ENCODE data around the gene MYOF.

Gene MYOF

GRCh38 chr10:93410697-93411348 is 71.3 kb downstream of the MYOF start:
- no peak for TF ChIP-seq SPI1 (IDR thresholded peaks at IDR 0.05; ENCODE audit: low read depth, low read length)
- TF ChIP-seq POU2F2 (IDR thresholded peaks at IDR 0.05; ENCODE audit: low read depth, low read length) = no peak
- no peak for TF ChIP-seq TAF1 (IDR thresholded peaks at IDR 0.05; ENCODE audit: low read depth, low read length)
- no peak for TF ChIP-seq POLR2A (IDR thresholded peaks at IDR 0.05; ENCODE audit: low read depth, low read length)
- TF ChIP-seq PAX5 (IDR thresholded peaks at IDR 0.05; ENCODE audit: insufficient read depth, low read length, severe bottlenecking) = no peak
- no peak for TF ChIP-seq POLR2AphosphoS5 (IDR thresholded peaks at IDR 0.05; ENCODE audit: low read depth, low read length)
- DNase-seq (ENCODE audit: insufficient read length, low spot score) (no peak), FAIRE-seq (no peak)

- DNase-seq (ENCODE audit: insufficient read length, low spot score) (no peak), FAIRE-seq (no peak)
- no peak for TF ChIP-seq POLR2AphosphoS5 (IDR thresholded peaks at IDR 0.05; ENCODE audit: low read depth, low read length)
- no peak for TF ChIP-seq TAF1 (IDR thresholded peaks at IDR 0.05; ENCODE audit: low read depth, low read length)
- no peak for TF ChIP-seq POLR2A (IDR thresholded peaks at IDR 0.05; ENCODE audit: low read depth, low read length)
Measured at GRCh38 chr10:93408783-93409182, 73.4 kb downstream of the MYOF start.

- TF ChIP-seq PAX5 (IDR thresholded peaks at IDR 0.05; ENCODE audit: insufficient read depth, low read length, severe bottlenecking) (no peak), POU2F2 (IDR thresholded peaks at IDR 0.05; ENCODE audit: low read depth, low read length) (no peak)
- FAIRE-seq (no peak), DNase-seq (ENCODE audit: insufficient read length, low spot score) (no peak)
Measured at GRCh38 chr10:93406364-93407145, 75.6 kb downstream of the MYOF start.

- DNase-seq (ENCODE audit: insufficient read length, low spot score) (no peak), FAIRE-seq (no peak)
- no peak for TF ChIP-seq PAX5 (IDR thresholded peaks at IDR 0.05; ENCODE audit: insufficient read depth, low read length, severe bottlenecking)
- TF ChIP-seq POU2F2 (IDR thresholded peaks at IDR 0.05; ENCODE audit: low read depth, low read length) = no peak
- TF ChIP-seq TAF1 (IDR thresholded peaks at IDR 0.05; ENCODE audit: low read depth, low read length) = no peak
- no peak for TF ChIP-seq POLR2A (IDR thresholded peaks at IDR 0.05; ENCODE audit: low read depth, low read length)
- TF ChIP-seq POLR2AphosphoS5 (IDR thresholded peaks at IDR 0.05; ENCODE audit: low read depth, low read length) = no peak
- TF ChIP-seq SPI1 (IDR thresholded peaks at IDR 0.05; ENCODE audit: low read depth, low read length) = no peak
Measured at GRCh38 chr10:93404048-93404354, 78.1 kb downstream of the MYOF start.

GRCh38 chr10:93403152-93404047 is 78.7 kb downstream of the MYOF start:
- FAIRE-seq (no peak), DNase-seq (ENCODE audit: insufficient read length, low spot score) (no peak)
- TF ChIP-seq SPI1 (IDR thresholded peaks at IDR 0.05; ENCODE audit: low read depth, low read length) (no peak), PAX5 (IDR thresholded peaks at IDR 0.05; ENCODE audit: insufficient read depth, low read length, severe bottlenecking) (no peak), TAF1 (IDR thresholded peaks at IDR 0.05; ENCODE audit: low read depth, low read length) (no peak), POLR2AphosphoS5 (IDR thresholded peaks at IDR 0.05; ENCODE audit: low read depth, low read length) (no peak), POLR2A (IDR thresholded peaks at IDR 0.05; ENCODE audit: low read depth, low read length) (no peak), POU2F2 (IDR thresholded peaks at IDR 0.05; ENCODE audit: low read depth, low read length) (no peak)

DNA sequence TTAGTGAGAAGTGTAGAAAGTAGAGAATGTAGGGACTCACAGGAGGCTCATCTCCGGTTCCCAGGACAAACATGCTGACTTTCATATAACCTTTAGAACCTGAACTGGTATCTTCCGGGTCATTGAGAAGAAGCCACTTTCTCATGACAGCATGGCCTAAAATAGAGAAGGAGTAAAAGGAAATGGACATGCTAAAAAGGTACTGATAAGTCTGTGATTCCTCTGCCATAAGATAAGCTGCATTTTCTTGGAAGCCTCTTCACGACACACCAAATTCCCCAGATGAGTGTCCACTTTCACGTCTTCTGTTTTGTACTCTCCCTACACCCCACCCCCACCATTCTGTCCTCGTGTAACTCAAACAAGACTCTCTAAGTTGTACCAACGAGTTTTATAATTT is 79.9 kb downstream of the MYOF start:
- DNase-seq (ENCODE audit: insufficient read length, low spot score) = no peak
- no peak for TF ChIP-seq POLR2A (IDR thresholded peaks at IDR 0.05; ENCODE audit: low read depth, low read length)
- no peak for TF ChIP-seq SPI1 (IDR thresholded peaks at IDR 0.05; ENCODE audit: low read depth, low read length)
- no peak for TF ChIP-seq TAF1 (IDR thresholded peaks at IDR 0.05; ENCODE audit: low read depth, low read length)
- TF ChIP-seq POU2F2 (IDR thresholded peaks at IDR 0.05; ENCODE audit: low read depth, low read length) = no peak
- no peak for TF ChIP-seq PAX5 (IDR thresholded peaks at IDR 0.05; ENCODE audit: insufficient read depth, low read length, severe bottlenecking)
- no peak for TF ChIP-seq POLR2AphosphoS5 (IDR thresholded peaks at IDR 0.05; ENCODE audit: low read depth, low read length)
- FAIRE-seq = no peak

- TF ChIP-seq POLR2AphosphoS5 (IDR thresholded peaks at IDR 0.05; ENCODE audit: low read depth, low read length) = no peak
- FAIRE-seq (no peak), DNase-seq (ENCODE audit: insufficient read length, low spot score) (no peak)
Measured at GRCh38 chr10:93398528-93398927, 83.6 kb downstream of the MYOF start.

DNA sequence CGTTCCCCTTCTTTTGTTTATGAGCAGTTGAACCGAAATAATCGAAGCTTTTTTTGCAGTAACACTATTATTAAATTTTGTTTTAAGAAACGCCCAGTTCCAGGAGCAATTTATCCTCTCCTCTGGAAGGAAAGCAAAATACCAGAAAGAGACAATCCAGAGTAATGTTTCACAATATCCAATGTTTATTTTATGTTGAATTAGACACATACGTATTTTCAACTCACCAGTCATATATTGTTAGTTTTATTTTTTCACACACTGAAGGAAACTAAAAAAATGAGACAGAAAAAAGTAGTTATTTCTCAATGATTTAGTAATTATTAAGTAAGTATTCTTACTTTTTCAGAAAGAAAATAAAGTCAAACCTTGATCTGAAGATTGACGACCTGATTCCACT is 85.1 kb downstream of the MYOF start:
- DNase-seq (ENCODE audit: insufficient read length, low spot score) = no peak
- TF ChIP-seq POLR2AphosphoS5 (IDR thresholded peaks at IDR 0.05; ENCODE audit: low read depth, low read length) (no peak), TAF1 (IDR thresholded peaks at IDR 0.05; ENCODE audit: low read depth, low read length) (no peak), SPI1 (IDR thresholded peaks at IDR 0.05; ENCODE audit: low read depth, low read length) (no peak), PAX5 (IDR thresholded peaks at IDR 0.05; ENCODE audit: insufficient read depth, low read length, severe bottlenecking) (no peak), POU2F2 (IDR thresholded peaks at IDR 0.05; ENCODE audit: low read depth, low read length) (no peak), POLR2A (IDR thresholded peaks at IDR 0.05; ENCODE audit: low read depth, low read length) (no peak)
- FAIRE-seq = no peak

DNA sequence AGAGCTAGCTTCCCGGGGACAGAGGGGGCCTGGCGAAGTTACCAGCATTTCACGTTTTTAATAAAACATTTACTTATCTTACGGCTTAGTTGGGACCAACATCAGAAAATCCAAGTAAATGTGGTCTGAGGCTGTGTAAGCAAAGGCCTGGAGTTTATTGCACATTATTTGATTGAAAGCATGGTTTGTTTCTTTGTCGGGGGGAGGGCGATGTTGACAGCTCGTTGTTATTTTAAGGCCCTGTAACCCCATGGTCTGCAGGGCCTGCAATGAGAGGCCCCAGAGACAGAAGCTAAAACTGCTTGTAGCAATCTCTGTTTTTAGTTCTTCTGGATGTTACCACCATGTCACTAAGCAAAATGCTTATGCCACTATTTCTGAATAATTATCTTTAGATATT is 88.9 kb downstream of the MYOF start:
- FAIRE-seq (no peak), DNase-seq (ENCODE audit: insufficient read length, low spot score) (no peak)
- TF ChIP-seq POLR2A (IDR thresholded peaks at IDR 0.05; ENCODE audit: low read depth, low read length) (no peak), POU2F2 (IDR thresholded peaks at IDR 0.05; ENCODE audit: low read depth, low read length) (no peak)

- FAIRE-seq (no peak), DNase-seq (ENCODE audit: insufficient read length, low spot score) (no peak)
- TF ChIP-seq TAF1 (IDR thresholded peaks at IDR 0.05; ENCODE audit: low read depth, low read length) = no peak
- TF ChIP-seq SPI1 (IDR thresholded peaks at IDR 0.05; ENCODE audit: low read depth, low read length) = no peak
- no peak for TF ChIP-seq POU2F2 (IDR thresholded peaks at IDR 0.05; ENCODE audit: low read depth, low read length)
- no peak for TF ChIP-seq PAX5 (IDR thresholded peaks at IDR 0.05; ENCODE audit: insufficient read depth, low read length, severe bottlenecking)
- no peak for TF ChIP-seq POLR2AphosphoS5 (IDR thresholded peaks at IDR 0.05; ENCODE audit: low read depth, low read length)
- no peak for TF ChIP-seq POLR2A (IDR thresholded peaks at IDR 0.05; ENCODE audit: low read depth, low read length)
Measured at GRCh38 chr10:93392121-93392520, 90.0 kb downstream of the MYOF start.
